ENCODE results near the gene SNED1. TPM values are rescaled to one million over a fixed set of nuclear protein-coding genes. Genes with fewer than 3 reads are reported as not detected.

SNED1 gene
- total and polyA plus RNA-seq, 9 of the 15 experiments (the other 6 are each of a cell fraction or from before 2014, with no cell fraction given), result 0.03 to 0.07 (median 0.05) TPM; not detected in 5

- intact Hi-C loops (cut with micrococcal nuclease), result no loop called here
- no peaks in the 10 kb centered on the region for H3K79me2 ChIP-seq (ENCODE audit: control insufficient read depth, insufficient read depth, low read length)
- no peak overlapping the region for H3K4me2 ChIP-seq (ENCODE audit: insufficient read depth, low read length)
- no peaks in the 10 kb centered on the region for H3K9me3 ChIP-seq (replicated peaks; ENCODE audit: control insufficient read depth, insufficient read depth, low read depth, low read length)
- 0 out of 2 replicates have a peak, but pooled peaks cover 8% of the 10 kb centered on the region for H4K20me1 ChIP-seq (replicated peaks; ENCODE audit: control insufficient read depth, insufficient read depth, low read length)
- no peak overlapping the region for H3K4me3 ChIP-seq
- in situ Hi-C loops (cut with MboI), result no loop called here
- CTCF ChIA-PET (ENCODE audit: low intra/inter-chr PET ratio), result no interaction called here
- peaks cover 0 to 13% of the 10 kb centered on the region in 2 experiments; a peak in 2 of 5 replicates for H3K4me1 ChIP-seq (replicated peaks in 1 of 2; ENCODE audit: control insufficient read depth in 2 of 2, insufficient read depth in 2 of 2, low read length in 2 of 2)
- no peaks in the 10 kb centered on the region for H3K9me1 ChIP-seq (ENCODE audit: control insufficient read depth, insufficient read depth, low read length)
- 0% methylated on average over 3 of the region's 3 CpGs for WGBS (ENCODE audit: insufficient coverage, low coverage, missing lambda C conversion rate)
- no TSS peak for BruUV-seq (replicated peaks)
- ATAC-seq, result no peak
- H3K27me3 ChIP-seq (ENCODE audit: control insufficient read depth in 2 of 2, insufficient read depth in 2 of 2, low read length in 2 of 2), result peaks cover 0 to 33% of the 10 kb centered on the region in 2 experiments; a peak in 2 of 5 replicates
- POLR2A ChIA-PET, result interaction anchor here (0.6 kb wide), 1 partner anchor 1582 kb away, joined by 3 read pairs; no protein-coding TSS in a partner anchor
- no peak for DNase-seq (ENCODE audit: extremely low read depth in 1 of 4, low spot score in 3 of 4)
- no peak for TF ChIP-seq GATA2 (CRISPR knock-in tag; IDR thresholded peaks at IDR 0.05)
- TF ChIP-seq ZNF184 (CRISPR knock-in tag; IDR thresholded peaks at IDR 0.05), result no peak
- no peak for TF ChIP-seq CEBPB (tag; IDR thresholded peaks at IDR 0.05)
- TF ChIP-seq ZNF217 (CRISPR knock-in tag; IDR thresholded peaks at IDR 0.05), result no peak
- TF ChIP-seq MYNN (IDR thresholded peaks at IDR 0.05), result no peak
- TF ChIP-seq MYNN (CRISPR knock-in tag; IDR thresholded peaks at IDR 0.05), result no peak
- TF ChIP-seq ZBTB12 (CRISPR knock-in tag; IDR thresholded peaks at IDR 0.05), result no peak
- no peak overlapping the region for H2AFZ ChIP-seq (ENCODE audit: low read depth, low read length)
- no peak overlapping the region for H3K9ac ChIP-seq (ENCODE audit: insufficient read depth in 1 of 2, low read depth in 2 of 2, low read length in 2 of 2)
- FAIRE-seq, result no peak
- H3K36me3 ChIP-seq (ENCODE audit: control insufficient read depth, insufficient read depth, low read length), result no peaks in the 10 kb centered on the region
- H3K27ac ChIP-seq (ENCODE audit: extremely low read depth, low read depth, low read length), result no peak overlapping the region
Observed at GRCh38 chr2:240988146-240988545, 10.3 kb upstream of the SNED1 start.
